HTERT RPE-1 (cell line): ENCODE results near the gene VPS8.
"Not testable (repeated sequence)": the region's sequence is repeated elsewhere in the genome, so short reads cannot be mapped to it uniquely, and the experiment has no call there.

ENCODE experiments used
- in situ Hi-C: fragments of 300-500 bp; cut with MboI; formaldehyde crosslinking; loops from 4 replicates; pipeline ENCODE4 v1.14.3; 2020; ENCODE audit warnings: low sequenced_read_pairs

Gene VPS8

GRCh38 chr3:184846496-184846895, 34.5 kb downstream of the VPS8 start:
- in situ Hi-C loops, result no loop called here

GRCh38 chr3:184848934-184849333, 37.0 kb downstream of the VPS8 start:
- in situ Hi-C loops, result no loop called here

- in situ Hi-C loops, result no loop called here
These were observed 38.2 kb downstream of the VPS8 start for GRCh38 chr3:184850201-184850600.

- in situ Hi-C loops, result no loop called here
These were observed 45.1 kb downstream of the VPS8 start for GRCh38 chr3:184857099-184857498.

GRCh38 chr3:184864000-184864399, 52.0 kb downstream of the VPS8 start:
- in situ Hi-C loops, result no loop called here

- in situ Hi-C loops, result no loop called here
These were observed 56.5 kb downstream of the VPS8 start for GRCh38 chr3:184868477-184868876.

- in situ Hi-C loops, result no loop called here
These were observed 60.2 kb downstream of the VPS8 start for GRCh38 chr3:184872200-184872599.

GRCh38 chr3:184873141-184873540, 61.2 kb downstream of the VPS8 start:
- in situ Hi-C loops, result no loop called here

- in situ Hi-C loops, result no loop called here
These were observed 63.0 kb downstream of the VPS8 start for GRCh38 chr3:184874709-184875644.

- in situ Hi-C loops, result no loop called here
These were observed 68.5 kb downstream of the VPS8 start for GRCh38 chr3:184880276-184881019.

- in situ Hi-C loops, result no loop called here
These were observed 72.5 kb downstream of the VPS8 start for GRCh38 chr3:184884359-184885017.

- in situ Hi-C loops, result no loop called here
These were observed 73.1 kb downstream of the VPS8 start for GRCh38 chr3:184885112-184885511.

GRCh38 chr3:184887574-184887973, 75.6 kb downstream of the VPS8 start:
- in situ Hi-C loops, result no loop called here

- in situ Hi-C loops, result no loop called here
These were observed 77.4 kb downstream of the VPS8 start for GRCh38 chr3:184889312-184889904.

GRCh38 chr3:184894051-184894450, 82.1 kb downstream of the VPS8 start:
- in situ Hi-C loops, result no loop called here

- in situ Hi-C loops, result no loop called here
These were observed 83.4 kb downstream of the VPS8 start for GRCh38 chr3:184895350-184895749.

GRCh38 chr3:184896336-184896735, 84.4 kb downstream of the VPS8 start:
- in situ Hi-C loops, result no loop called here

- in situ Hi-C loops, result no loop called here
These were observed 88.1 kb downstream of the VPS8 start for GRCh38 chr3:184899953-184900595.

- in situ Hi-C loops, result not testable (repeated sequence)
These were observed 95.1 kb downstream of the VPS8 start for GRCh38 chr3:184907031-184907430.
